ENCODE data around the gene PLEKHJ1.

Gene PLEKHJ1

GRCh38 chr19:2197270-2197669 is 38.9 kb downstream of the PLEKHJ1 start:
- DNase-seq (ENCODE audit: low spot score) = no peak
- no peak for TF ChIP-seq CTCF (IDR thresholded peaks at IDR 0.05; ENCODE audit: extremely low read depth, insufficient read depth, missing control alignments)
- in situ Hi-C loops (cut with MboI; ENCODE audit: low pct_unique_long_range_greater_than_20kb, low sequenced_read_pairs, unreplicated experiment) = no loop called here

GRCh38 chr19:2195914-2196313 is 40.2 kb downstream of the PLEKHJ1 start:
- in situ Hi-C loops (cut with MboI; ENCODE audit: low pct_unique_long_range_greater_than_20kb, low sequenced_read_pairs, unreplicated experiment) = no loop called here
- no peak for DNase-seq (ENCODE audit: low spot score)
- no peak for TF ChIP-seq CTCF (IDR thresholded peaks at IDR 0.05; ENCODE audit: extremely low read depth, insufficient read depth, missing control alignments)

- no peak for DNase-seq (ENCODE audit: low spot score)
- TF ChIP-seq CTCF (IDR thresholded peaks at IDR 0.05; ENCODE audit: extremely low read depth, insufficient read depth, missing control alignments) = no peak
- in situ Hi-C loops (cut with MboI; ENCODE audit: low pct_unique_long_range_greater_than_20kb, low sequenced_read_pairs, unreplicated experiment) = no loop called here
Measured at GRCh38 chr19:2195361-2195760, 40.8 kb downstream of the PLEKHJ1 start.

- in situ Hi-C loops (cut with MboI; ENCODE audit: low pct_unique_long_range_greater_than_20kb, low sequenced_read_pairs, unreplicated experiment) = no loop called here
- no peak for TF ChIP-seq CTCF (IDR thresholded peaks at IDR 0.05; ENCODE audit: extremely low read depth, insufficient read depth, missing control alignments)
Measured at GRCh38 chr19:2194513-2195078, 41.5 kb downstream of the PLEKHJ1 start.

GRCh38 chr19:2193807-2194206 is 42.3 kb downstream of the PLEKHJ1 start:
- no peak for DNase-seq (ENCODE audit: low spot score)

More at GRCh38 chr19:2194513-2195078, 41.5 kb downstream of the PLEKHJ1 start:
- DNase-seq (ENCODE audit: low spot score) = no peak

GRCh38 chr19:2192862-2193261 is 43.3 kb downstream of the PLEKHJ1 start:
- in situ Hi-C loops (cut with MboI; ENCODE audit: low pct_unique_long_range_greater_than_20kb, low sequenced_read_pairs, unreplicated experiment) = no loop called here
- no peak for TF ChIP-seq CTCF (IDR thresholded peaks at IDR 0.05; ENCODE audit: extremely low read depth, insufficient read depth, missing control alignments)
- DNase-seq (ENCODE audit: low spot score) = no peak

More at GRCh38 chr19:2193807-2194206, 42.3 kb downstream of the PLEKHJ1 start:
- TF ChIP-seq CTCF (IDR thresholded peaks at IDR 0.05; ENCODE audit: extremely low read depth, insufficient read depth, missing control alignments) = no peak
- in situ Hi-C loops (cut with MboI; ENCODE audit: low pct_unique_long_range_greater_than_20kb, low sequenced_read_pairs, unreplicated experiment) = no loop called here

Measured in GM13977 (cell line).